ENCODE results near the gene C9orf50.

C9orf50 gene

DNA sequence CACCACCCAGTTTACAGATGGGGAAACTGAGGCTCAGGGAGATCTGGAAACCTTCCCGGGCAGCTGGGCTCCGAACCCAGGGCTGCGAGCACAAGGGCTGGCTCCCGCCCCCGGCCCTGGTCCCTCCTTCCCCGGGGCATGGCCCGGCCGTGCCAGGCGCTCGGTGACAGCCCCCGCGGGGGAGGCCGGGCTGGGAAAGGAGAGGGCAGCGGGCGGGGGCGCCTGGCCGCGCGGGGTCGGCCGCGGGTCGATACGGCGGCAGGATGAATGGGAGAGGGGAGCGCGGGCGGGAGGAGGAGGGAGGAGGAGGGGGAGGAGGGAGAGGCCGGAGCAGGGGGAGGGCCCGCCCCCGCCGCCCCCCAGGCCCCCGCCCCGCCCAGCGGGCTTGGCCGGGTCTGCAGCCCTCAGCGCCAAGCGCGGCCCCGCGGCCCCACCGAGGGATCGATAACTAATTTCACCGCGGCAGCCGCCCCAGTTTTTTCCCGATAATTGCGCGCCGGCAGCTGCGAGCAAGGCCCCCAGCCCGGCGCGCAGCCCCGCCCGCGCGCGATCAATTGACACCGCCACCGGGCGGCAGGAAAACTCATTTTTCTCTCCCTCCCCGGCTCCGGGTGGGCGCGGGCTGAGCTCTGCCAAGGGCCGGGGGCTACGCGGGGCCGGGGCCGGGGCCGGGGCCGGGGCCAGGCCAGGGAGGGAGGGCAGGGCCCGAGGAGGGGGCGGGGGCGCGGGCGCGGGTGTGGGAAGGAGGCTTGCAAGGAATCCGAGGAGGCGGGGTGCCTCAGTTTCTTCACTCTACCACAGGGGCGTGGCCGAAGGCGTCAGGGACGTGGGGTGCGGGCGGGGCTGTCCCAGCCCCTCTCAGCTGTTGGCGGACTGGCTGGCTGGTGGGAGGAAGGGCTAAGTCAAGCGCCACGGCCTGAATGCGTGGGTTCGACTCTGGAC lies 52.1 kb downstream of the C9orf50 start:
- DNase-seq, result peak in 2 of 6 experiments; percentile 7 to 11

GRCh38 chr9:129567842-129568559 lies 52.9 kb downstream of the C9orf50 start:
- no peak for DNase-seq

DNA sequence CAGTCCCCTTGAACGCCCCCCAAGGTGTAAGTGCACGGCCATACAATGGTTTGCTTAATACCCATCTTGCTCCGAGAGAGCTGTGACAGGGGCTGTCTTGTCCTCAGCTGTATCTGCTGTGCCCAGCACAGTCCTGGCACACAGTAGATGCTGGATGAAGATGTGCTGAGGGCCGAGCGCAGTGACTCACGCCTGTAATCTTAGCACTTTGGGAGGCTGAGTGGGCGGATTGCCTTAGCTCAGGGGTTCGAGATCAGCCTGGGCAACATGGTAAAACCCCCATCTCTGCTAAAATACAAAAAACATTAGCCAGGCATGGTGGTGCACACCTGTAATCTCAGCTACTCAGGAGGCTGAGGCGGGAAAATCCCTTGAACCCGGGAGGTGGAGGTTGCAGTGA lies 53.6 kb downstream of the C9orf50 start:
- no peak for DNase-seq

DNA sequence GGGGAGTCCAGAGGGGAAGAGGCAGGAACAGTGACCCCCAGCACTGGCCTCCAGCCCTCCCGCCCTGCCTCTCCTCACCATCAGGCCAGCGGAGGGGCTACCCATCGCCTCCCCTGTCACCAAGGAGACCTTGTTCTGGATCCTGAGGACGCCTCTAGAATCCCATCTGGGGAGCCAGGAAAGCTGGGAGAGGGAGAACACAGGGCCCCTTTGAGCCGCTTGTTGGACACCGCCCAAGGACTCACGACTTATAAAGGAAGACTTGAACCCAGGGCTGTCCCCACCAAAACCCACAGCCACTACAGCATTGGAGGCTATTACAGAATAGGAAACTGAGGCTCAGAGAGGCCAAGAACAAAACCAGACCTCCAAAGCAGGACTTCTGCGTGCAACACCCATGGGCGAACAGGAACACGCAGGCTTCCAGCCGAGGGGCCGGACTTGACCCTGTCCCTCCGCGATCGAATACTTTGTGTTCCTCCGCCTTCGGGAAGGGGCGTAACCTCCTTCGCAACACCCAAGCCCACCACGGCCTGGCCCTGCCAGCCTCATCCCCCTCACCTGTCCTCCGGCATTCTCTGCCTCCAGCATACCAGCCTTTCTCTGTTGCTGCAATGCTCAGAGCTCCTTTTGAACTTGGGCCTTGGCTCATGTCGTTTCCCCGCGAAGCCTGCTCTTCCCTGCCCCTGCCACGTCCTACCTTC lies 54.2 kb downstream of the C9orf50 start:
- no peak for DNase-seq

- no peak for DNase-seq
Observed at GRCh38 chr9:129562917-129563316, 58.0 kb downstream of the C9orf50 start.

DNA sequence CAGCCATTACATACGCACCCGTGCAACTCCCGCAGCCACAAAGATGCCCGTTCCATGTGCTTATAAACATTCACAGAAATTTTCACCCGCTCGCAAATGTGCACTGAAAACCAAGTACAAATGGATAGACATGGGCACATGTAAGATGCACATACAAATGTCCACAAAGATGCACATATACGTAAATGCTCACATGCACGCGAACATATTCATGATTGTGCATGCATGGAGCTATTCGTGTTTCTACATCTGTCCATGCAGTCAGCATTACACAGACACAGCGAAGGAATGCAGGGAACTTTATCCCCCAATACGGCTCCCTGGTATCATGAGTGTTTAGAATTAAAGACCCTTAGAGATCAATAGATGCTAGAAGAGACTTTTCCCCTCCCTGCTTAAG lies 58.4 kb downstream of the C9orf50 start:
- DNase-seq, result no peak
